HL-60 (cell line): Measurements from ENCODE around the gene TLR2.

Experiments used
- DNase-seq, 2 experiments: peaks; one replicate each; pipeline ENCODE4 v3.0.0-alpha.2; 2010 to 2020; ENCODE audit warnings: low read depth in 1 of 2, low spot score in 1 of 2
- H3K27ac ChIP-seq: fragments of 250-450 bp; sonication (Bioruptor Pico); replicated peaks from 2 replicates; pipeline ENCODE4 v1.5.1; 2020; ENCODE audit warnings: mild to moderate bottlenecking, moderate library complexity
- H3K27me3 ChIP-seq: fragments of 250-450 bp; sonication (Bioruptor Pico); 2 replicates; pipeline ENCODE4 v1.5.1; 2021; ENCODE audit warnings: mild to moderate bottlenecking, moderate library complexity; ENCODE audit not compliant: insufficient read depth, poor library complexity, severe bottlenecking
- H3K4me3 ChIP-seq: replicated peaks from 2 replicates; pipeline ENCODE4 v1.5.1; 2011; ENCODE audit warnings: mild to moderate bottlenecking, control low read depth, low read length; ENCODE audit not compliant: insufficient read depth
- GABPA ChIP-seq: IDR thresholded peaks from 2 replicates; pipeline ENCODE4 v1.6.1; 2012; ENCODE audit warnings: low read depth
- POLR2AphosphoS5 ChIP-seq: IDR thresholded peaks from 2 replicates; pipeline ENCODE4 v1.6.1; 2012; ENCODE audit warnings: low read depth
- SPI1 ChIP-seq: IDR thresholded peaks from 2 replicates; pipeline ENCODE4 v1.6.1; 2012; ENCODE audit warnings: low read depth, mild to moderate bottlenecking, borderline replicate concordance
- TF ChIP-seq, protein P1 (sequence below): IDR thresholded peaks from one replicate; pipeline ENCODE4 v1.5.1; 2011; ENCODE audit warnings: low read length, control low read depth, inconsistent platforms; ENCODE audit not compliant: insufficient read depth
- TF ChIP-seq, protein P2 (sequence below): IDR thresholded peaks from 2 replicates; pipeline ENCODE4 v1.6.1; 2012; ENCODE audit warnings: low read depth; ENCODE audit not compliant: insufficient replicate concordance

Gene TLR2

DNA sequence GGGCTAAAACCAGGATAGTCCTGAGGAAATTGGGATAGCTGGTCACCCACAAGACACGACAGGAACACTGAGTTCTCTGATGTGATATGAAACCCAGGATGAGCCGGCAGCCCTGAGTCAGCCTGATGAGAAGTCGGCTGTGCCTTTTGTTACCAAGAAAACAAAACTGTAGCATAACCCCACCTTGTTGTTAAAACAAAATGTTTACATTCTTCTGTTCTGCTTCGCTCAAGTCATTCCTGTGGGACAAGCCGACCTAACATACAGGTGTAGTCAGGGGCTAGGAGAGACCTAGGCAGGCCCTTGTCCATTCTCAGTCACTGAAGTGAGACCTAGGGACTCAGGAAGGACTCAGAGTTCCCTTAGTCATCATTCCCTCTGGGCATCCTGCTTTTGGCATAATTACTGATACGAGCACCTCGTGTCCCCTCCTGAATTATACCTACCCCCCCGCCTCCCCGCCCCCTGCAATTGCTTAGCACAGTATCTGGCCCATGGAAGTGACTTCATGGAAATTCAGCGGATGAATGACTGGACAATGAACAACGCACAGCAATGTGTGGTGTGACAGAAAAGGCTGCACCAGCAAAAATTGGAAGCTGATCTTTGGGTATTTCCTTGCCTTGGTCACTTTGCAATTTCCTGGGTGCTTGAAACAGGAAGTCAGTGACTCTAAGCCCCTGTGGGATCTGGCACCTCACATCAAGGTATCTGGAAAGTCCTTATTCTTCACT, 31.9 kb upstream of the TLR2 start:
- peak; percentile 85 for TF ChIP-seq SPI1
- TF ChIP-seq, protein P1, sequence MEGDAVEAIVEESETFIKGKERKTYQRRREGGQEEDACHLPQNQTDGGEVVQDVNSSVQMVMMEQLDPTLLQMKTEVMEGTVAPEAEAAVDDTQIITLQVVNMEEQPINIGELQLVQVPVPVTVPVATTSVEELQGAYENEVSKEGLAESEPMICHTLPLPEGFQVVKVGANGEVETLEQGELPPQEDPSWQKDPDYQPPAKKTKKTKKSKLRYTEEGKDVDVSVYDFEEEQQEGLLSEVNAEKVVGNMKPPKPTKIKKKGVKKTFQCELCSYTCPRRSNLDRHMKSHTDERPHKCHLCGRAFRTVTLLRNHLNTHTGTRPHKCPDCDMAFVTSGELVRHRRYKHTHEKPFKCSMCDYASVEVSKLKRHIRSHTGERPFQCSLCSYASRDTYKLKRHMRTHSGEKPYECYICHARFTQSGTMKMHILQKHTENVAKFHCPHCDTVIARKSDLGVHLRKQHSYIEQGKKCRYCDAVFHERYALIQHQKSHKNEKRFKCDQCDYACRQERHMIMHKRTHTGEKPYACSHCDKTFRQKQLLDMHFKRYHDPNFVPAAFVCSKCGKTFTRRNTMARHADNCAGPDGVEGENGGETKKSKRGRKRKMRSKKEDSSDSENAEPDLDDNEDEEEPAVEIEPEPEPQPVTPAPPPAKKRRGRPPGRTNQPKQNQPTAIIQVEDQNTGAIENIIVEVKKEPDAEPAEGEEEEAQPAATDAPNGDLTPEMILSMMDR = no peak
- Histone ChIP-seq H3K4me3 (no peak overlapping the region), H3K27me3 (no peaks in the 10 kb centered on the region), H3K27ac (peak overlapping the region; percentile 93)
- peak in 1 of 2 experiments; percentile 78 for DNase-seq

DNA sequence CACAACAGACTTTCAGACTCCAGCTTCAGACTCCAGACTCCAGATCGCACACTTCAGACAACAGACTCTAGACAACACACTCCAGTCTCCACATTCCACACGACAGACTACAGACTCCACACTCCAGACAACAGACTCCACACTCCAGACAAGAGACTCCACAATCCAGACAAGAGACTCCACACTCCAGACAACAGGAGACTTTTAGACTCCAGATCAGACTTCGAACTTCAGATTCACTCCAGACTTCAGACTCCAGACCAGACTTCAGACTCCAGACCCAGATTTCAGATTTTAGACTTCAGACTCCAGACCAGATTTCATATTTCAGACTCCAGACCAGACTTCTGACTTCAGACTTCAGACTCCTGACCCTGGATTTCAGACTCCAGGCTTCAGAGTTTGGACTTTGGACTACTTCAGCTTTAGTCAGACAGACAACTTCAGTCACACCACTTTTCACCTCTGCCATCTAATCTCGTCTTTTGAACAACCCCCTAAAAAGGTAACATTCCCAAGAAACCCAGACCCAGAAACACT, 29.0 kb upstream of the TLR2 start:
- Histone ChIP-seq H3K27ac (no peak overlapping the region), H3K4me3 (no peak overlapping the region), H3K27me3 (no peaks in the 10 kb centered on the region)
- DNase-seq = no peak
- TF ChIP-seq, protein P1 = no peak
- TF ChIP-seq POLR2AphosphoS5 = no peak
- TF ChIP-seq, protein P2, sequence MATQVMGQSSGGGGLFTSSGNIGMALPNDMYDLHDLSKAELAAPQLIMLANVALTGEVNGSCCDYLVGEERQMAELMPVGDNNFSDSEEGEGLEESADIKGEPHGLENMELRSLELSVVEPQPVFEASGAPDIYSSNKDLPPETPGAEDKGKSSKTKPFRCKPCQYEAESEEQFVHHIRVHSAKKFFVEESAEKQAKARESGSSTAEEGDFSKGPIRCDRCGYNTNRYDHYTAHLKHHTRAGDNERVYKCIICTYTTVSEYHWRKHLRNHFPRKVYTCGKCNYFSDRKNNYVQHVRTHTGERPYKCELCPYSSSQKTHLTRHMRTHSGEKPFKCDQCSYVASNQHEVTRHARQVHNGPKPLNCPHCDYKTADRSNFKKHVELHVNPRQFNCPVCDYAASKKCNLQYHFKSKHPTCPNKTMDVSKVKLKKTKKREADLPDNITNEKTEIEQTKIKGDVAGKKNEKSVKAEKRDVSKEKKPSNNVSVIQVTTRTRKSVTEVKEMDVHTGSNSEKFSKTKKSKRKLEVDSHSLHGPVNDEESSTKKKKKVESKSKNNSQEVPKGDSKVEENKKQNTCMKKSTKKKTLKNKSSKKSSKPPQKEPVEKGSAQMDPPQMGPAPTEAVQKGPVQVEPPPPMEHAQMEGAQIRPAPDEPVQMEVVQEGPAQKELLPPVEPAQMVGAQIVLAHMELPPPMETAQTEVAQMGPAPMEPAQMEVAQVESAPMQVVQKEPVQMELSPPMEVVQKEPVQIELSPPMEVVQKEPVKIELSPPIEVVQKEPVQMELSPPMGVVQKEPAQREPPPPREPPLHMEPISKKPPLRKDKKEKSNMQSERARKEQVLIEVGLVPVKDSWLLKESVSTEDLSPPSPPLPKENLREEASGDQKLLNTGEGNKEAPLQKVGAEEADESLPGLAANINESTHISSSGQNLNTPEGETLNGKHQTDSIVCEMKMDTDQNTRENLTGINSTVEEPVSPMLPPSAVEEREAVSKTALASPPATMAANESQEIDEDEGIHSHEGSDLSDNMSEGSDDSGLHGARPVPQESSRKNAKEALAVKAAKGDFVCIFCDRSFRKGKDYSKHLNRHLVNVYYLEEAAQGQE = no peak
- no peak for TF ChIP-seq SPI1
- no peak for TF ChIP-seq GABPA

DNA sequence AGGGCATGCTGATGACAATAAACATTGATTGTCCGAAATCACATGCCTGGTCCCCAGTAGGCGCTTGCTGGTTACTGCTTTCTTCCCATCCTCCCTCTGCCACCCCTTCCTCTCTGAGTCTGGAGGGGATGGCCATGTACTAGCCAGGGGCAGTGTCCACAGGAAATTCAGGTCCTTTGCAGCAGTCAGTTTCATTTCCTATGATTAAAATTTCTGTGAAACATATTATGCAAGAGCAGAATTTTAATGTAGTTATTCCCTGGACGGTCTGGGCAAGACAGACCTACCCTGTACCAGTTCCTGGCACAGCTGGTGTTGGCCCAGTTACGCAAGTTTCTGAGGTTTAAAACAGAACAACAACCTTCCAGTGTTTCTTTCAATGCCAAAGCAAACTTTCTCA, 28.2 kb upstream of the TLR2 start:
- H3K4me3 ChIP-seq = no peak overlapping the region
- peak overlapping the region; percentile 20 for H3K27ac ChIP-seq
- DNase-seq = peak; percentile 47 to 77
- no peaks in the 10 kb centered on the region for H3K27me3 ChIP-seq
- TF ChIP-seq SPI1 (no peak), GABPA (no peak), POLR2AphosphoS5 (no peak)
- TF ChIP-seq, protein P2 = no peak
- TF ChIP-seq, protein P1 = no peak
